Stimulated activated naive B cell treated with anti-CD40 and anti-IgM and Interleukin-4, amounts not matched to agents 10 μg/mL and 1 μg/mL and 100 μg/mL, for 72 hours (primary cell): ENCODE results near the gene PGC.

Source experiments
- ATAC-seq, 2 donors: fragments of 150-1000 bp; cut with Tn5 transposase; replicated peaks; 2 replicates each; pipeline ENCODE4 v1.10.0; 2021; ENCODE audit warnings: moderate library complexity in 1 of 2
- DNase-seq: peaks from one replicate; pipeline ENCODE4 v3.0.0; 2021
- H3K27ac Mint-ChIP-seq: one replicate; pipeline ENCODE4 v1.8.0; 2022; ENCODE audit warnings: mild to moderate bottlenecking, mixed read lengths
- H3K27me3 Mint-ChIP-seq, 2 donors: one replicate each; pipeline ENCODE4 v1.8.0; 2022; ENCODE audit warnings: mixed read lengths in 2 of 2
- H3K36me3 Mint-ChIP-seq, 2 donors: one replicate each; pipeline ENCODE4 v1.8.0; 2022; ENCODE audit warnings: mixed read lengths in 2 of 2, mild to moderate bottlenecking in 1 of 2
- H3K4me1 Mint-ChIP-seq, 2 donors: one replicate each; pipeline ENCODE4 v1.8.0; 2022; ENCODE audit warnings: mixed read lengths in 2 of 2, mild to moderate bottlenecking in 1 of 2
- H3K4me3 Mint-ChIP-seq, 2 donors: one replicate each; pipeline ENCODE4 v1.8.0; 2022; ENCODE audit warnings: mild to moderate bottlenecking in 2 of 2, mixed read lengths in 2 of 2, moderate library complexity in 1 of 2
- H3K9me3 Mint-ChIP-seq, 2 donors: one replicate each; pipeline ENCODE4 v1.8.0; 2022; ENCODE audit warnings: mixed read lengths in 2 of 2, mild to moderate bottlenecking in 1 of 2

PGC gene

DNA sequence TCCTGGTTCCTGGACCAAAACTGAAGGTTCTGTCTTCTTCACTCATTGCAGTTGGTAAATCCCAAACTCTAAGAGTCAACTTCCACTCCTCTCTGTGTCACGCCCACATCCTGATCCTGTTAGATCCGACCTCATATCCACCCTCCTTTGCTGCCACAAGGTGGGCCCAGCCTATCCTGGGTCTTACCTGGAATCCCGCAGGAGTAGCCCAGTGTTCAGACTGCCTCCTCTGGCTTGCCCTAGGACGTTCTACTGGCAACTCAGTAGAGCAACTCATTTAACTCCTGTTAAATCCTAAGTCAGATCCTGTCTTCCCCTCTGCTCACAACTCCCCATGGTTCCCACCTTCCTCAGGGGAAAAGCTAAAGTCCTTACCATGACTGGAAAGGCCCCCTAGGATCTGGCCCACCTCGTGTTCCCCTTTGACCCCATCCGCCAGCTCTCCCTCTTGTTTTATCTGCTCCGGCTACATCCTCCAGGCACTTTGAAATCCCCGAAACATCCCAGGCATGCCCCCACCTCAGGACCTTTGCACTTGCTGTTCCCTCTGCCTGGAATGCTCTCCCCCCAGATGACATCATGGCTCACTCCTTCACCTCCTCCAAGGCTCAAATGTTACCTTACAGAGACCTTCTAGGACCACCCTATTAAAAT lies 55.6 kb downstream of the PGC start:
- peak overlapping the region; percentile 75 for H3K27ac Mint-ChIP-seq
- peaks cover 36 to 69% of the 10 kb centered on the region in 2 donors for H3K4me1 Mint-ChIP-seq
- DNase-seq: no peak

DNA sequence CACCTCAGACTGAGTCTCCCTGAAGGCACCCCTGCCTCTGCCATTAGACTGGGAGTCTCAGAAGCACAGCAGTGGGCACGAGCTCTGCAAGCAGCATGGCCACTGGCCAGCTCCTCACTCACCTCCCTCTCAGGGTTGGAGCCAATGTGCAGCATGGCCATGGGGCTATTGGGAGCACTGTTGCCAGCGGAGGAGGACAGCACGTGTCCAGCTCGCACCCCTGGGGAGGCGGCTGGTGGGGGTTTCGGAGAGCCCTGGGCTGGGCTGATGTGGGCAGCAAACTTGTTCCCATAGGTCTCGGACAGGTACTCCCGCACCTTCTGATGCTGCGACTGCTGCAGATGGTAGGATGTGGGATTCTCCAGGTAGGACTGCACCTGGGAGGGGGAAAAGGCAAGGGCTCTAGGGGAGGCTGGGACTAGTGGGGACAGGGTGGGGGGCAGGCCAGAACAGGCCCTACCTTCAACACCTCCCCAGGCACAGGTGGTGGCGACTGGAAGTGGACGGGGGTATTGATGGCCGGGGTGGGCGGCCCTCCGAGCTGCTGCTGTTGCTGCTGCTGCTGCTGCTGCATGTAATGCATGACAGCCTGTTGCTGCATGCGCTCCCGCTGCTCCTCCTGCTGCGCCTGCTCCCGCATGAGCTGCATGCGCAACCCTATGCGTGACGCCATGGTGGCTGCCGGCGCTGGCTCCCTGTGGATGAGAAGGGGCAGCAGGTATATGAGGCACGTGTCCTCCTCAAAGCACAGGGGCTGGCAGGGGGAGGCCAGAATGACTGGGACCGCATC lies 56.5 kb downstream of the PGC start:
- Mint-ChIP-seq H3K27ac (peak overlapping the region; percentile 84), H3K4me1 (peaks cover 36 to 61% of the 10 kb centered on the region in 2 donors), H3K9me3 (no peaks in the 10 kb centered on the region), H3K27me3 (no peaks in the 10 kb centered on the region), H3K36me3 (peaks cover 54 to 56% of the 10 kb centered on the region in 2 donors), H3K4me3 (no peak overlapping the region)
- ATAC-seq (no peak), DNase-seq (no peak)

More for the DNA sequence above, 55.6 kb downstream of the PGC start:
- Mint-ChIP-seq H3K9me3 (no peaks in the 10 kb centered on the region), H3K27me3 (no peaks in the 10 kb centered on the region), H3K4me3 (no peak overlapping the region), H3K36me3 (peaks cover 53 to 56% of the 10 kb centered on the region in 2 donors)
- ATAC-seq: no peak

DNA sequence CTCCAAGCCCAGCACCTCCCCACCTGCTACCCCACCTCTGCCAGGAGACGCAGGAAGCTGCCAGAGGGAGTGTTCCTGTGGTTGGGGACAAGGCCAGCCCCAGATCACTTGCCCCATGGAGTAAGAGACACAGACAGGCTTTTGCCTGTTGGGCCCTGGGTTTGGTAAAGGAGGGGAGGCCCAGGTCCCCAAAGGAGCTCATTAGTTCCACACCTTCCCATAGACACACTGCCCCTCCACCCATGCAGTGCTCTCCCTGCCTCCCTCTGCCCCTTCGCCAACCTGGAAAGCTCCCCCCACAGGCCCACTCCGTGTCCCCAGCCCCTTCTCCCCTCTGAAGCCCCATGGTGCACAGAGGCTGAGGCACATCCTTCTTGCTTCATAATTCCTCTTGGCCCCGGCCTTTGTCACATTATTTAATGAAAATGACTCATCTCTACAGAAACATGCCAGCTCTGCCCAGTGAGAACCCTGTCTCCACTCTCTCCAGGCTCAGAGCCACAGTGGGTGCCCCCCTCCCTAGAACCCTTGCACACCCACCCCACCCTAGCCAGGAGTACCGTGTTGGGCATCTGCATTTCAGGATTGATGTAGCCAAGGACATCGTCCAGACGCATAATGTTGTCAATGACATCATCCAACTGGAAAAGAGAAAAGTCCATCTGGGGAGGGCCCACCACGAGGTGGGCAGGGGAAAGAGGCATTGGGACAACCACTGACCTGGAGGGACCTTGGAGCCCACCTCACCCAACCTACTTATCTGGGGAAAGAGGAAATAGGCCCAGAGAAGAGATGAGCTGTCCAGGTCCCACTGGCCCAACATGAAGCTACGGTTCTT lies 57.8 kb downstream of the PGC start:
- H3K36me3 Mint-ChIP-seq: peaks cover 45 to 49% of the 10 kb centered on the region in 2 donors

DNA sequence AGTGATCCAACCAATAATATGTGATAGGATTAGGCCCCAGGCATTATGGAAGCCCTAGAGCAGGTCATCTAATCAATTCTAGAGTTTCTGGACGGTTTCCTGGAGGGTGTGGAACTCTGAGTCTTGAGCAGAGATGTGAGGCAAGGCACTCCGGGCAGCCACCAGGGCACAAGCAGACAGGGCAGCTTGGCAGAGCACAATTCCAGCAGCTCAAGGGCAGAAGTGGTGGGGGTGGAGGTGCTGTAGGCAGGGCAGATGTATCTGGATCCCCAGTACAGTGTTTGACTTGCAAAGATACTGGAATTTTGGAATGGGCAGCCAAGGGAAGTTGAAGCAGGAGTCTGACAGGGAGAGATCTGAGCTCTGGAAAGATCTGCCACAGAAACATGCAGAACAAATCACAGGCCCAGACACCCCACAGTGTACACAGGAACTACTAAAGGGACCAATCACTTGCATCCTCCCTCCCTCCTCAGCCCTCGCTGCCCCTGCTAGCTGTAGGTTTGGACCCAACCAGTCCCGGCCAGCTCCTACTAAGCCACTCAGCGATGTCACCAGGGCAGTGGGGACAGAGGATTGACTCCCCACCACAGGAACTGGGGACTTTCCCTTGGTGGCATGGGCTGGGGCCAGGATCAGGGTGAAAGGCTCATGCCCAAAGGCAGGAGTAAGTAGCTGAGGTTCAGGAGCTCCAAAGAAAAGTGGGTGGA lies 58.8 kb downstream of the PGC start:
- Mint-ChIP-seq H3K4me3 (no peak overlapping the region), H3K36me3 (peaks cover 45 to 53% of the 10 kb centered on the region in 2 donors), H3K9me3 (no peaks in the 10 kb centered on the region), H3K27me3 (no peaks in the 10 kb centered on the region), H3K27ac (peak overlapping the region; percentile 92), H3K4me1 (peaks cover 28 to 53% of the 10 kb centered on the region in 2 donors)
- ATAC-seq: no peak
- no peak for DNase-seq

More for the DNA sequence above, 57.8 kb downstream of the PGC start:
- no peak overlapping the region for H3K4me3 Mint-ChIP-seq
- no peak for DNase-seq
- ATAC-seq: no peak
- H3K9me3 Mint-ChIP-seq: no peaks in the 10 kb centered on the region
- H3K27ac Mint-ChIP-seq: peak overlapping the region; percentile 92
- H3K27me3 Mint-ChIP-seq: no peaks in the 10 kb centered on the region
- peaks cover 29 to 53% of the 10 kb centered on the region in 2 donors for H3K4me1 Mint-ChIP-seq

DNA sequence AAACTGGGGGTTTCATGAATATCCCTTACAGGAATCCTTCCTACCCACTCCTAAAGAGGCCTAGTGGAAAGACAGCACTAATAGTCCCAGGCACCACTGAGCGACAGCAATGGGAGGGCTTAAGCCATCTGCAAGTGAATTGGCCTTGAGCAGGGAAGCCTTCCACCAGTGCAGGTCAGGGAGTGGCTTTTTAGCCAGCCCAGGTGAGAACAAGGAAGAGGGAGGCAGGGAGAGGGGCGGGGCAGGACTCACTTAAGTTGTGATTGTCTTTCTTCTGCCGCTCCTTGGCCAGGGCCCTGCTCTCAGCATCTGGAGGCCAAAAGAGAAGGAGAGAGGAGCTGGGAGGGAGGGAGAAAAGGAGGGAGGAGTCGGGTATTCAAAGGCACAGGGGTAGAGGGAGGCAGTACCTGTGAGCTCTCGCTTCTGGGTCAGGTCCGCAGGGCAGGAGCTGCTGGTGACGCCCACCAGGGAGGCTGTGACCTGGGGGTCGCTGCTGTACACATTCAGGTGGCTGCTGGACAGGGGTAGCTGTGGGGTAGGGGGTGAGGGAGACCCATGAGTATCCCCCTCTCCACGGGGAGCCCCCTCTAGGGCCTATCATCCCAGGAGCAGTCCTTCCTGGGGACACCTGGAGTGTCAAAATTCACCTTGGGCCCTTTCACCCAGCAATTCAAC lies 59.6 kb downstream of the PGC start:
- Mint-ChIP-seq H3K4me3 (no peak overlapping the region), H3K27me3 (no peaks in the 10 kb centered on the region), H3K27ac (peak overlapping the region; percentile 81), H3K4me1 (peaks cover 36 to 55% of the 10 kb centered on the region in 2 donors), H3K36me3 (peaks cover 45 to 55% of the 10 kb centered on the region in 2 donors), H3K9me3 (no peaks in the 10 kb centered on the region)
- no peak for ATAC-seq
- DNase-seq: no peak
